GM19438 (cell line): Measurements from ENCODE around the gene RGS12.

Experiments
- ATAC-seq: cut with Tn5 transposase; IDR thresholded peaks from one replicate; pipeline ENCODE4 v1.9.1; 2021; ENCODE audit warnings: low read depth; ENCODE audit not compliant: unreplicated experiment

Gene RGS12

DNA sequence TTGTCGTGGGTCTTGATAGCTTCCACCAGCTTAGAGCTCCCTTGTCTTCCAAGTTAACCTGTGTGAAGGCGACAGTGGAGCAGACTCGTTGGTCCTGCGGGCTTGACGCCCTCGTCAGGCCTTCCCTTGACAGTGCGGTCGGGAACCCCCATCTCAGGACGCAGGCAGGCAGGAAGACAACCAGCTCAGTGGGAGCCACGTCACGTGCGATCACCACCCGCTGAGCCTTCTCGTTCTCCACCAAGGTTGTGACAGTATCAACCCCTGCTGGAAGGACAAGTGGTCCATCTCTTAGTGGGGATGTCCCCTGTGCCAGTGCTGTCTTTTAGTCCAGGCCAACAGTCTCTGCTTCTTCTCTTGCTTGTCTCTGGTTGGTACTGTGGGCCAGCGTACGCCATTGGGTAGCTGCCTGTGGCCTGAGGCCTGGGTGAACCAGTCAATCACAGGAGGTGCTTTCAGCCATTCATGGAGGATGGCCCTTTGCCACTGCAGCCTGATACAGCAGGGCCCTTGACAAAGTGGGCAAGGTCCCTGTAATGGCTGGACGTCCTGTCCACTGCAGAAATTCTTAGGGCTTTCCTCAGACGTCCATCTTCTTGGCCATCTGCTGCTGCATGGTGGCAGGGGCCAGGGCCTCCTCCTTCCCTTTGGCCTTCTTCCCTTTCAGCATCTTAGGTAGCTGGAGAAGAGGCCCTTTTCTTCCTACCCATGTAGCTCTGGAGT, 31.4 kb downstream of the RGS12 start:
- ATAC-seq = no peak

DNA sequence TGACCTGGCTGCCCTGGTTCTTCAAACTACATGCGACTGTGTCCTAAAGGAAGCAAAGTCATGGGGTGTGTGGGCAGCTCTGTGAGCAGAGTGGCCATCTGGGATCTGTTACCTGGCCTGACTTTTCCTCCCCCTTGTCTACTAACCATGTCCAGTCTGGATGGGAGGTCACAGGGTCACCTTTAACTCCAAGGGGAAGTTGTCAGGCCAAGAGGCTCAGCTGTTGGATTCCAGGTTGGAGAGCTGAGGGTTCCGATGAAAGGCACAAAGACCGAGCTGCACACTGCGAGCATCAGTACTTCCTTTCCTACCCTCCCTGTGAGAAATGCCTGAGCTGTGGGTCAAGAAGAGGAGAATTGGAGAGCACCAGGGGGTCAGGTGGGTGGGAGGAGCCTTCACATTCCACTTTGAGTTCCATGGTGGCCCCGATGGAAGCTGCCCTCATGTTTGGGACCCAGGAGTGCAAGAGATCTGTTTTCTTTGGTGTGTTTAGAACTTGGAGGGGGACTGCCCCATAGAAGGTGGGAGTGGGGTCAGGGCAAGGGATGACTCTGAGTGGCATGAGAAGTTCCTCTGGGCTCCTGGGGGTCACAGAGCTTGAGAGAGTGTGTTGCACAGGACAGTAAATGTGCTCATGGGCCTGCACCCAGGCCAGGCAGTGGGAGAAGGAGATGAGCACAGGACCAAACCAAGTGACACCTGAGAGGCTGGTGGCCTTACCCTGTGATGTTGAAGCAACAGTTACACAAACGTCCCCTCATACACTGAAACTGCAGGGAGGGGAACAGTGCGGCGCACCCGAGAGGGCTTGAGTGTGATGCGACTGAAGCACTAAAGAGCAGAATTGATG, 36.2 kb downstream of the RGS12 start:
- no peak for ATAC-seq

DNA sequence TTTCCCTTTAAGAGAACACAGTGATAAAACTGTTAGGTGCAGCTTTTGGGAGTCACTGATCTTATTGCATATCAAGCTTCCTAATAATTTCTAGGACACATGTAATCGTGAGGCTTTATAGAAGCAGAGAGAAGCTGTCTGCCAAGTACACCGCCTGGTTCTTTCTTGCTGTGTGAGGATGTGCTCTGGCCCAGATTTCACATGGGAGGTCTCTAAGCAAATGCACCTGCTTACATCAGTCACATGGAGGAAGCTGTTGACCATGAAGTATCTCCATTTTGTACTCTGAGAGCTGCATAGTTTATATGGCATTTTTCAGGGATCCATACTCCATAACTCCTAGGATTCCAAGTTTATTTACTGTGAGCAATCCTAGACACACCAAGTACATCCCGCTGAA, 37.1 kb downstream of the RGS12 start:
- ATAC-seq = no peak

DNA sequence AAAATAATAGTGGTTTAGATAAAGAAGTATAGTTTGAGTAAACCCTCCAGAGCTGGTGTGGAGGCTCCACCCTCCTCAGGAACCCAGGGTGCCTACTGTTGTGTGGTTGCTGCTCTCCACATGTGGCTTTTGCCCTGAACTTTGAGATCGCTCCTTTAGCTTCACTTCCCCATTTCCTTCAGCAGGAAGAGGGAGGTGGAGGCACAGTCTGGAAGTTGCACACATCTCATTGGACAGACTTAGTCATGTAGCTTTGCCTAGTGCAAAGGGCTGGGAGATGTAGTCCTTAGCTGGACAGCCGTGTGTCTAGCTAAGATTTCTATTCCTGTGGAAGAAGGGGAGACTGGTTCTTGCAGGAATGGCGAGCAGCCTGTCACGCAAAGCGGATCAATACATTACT, 37.9 kb downstream of the RGS12 start:
- no peak for ATAC-seq

DNA sequence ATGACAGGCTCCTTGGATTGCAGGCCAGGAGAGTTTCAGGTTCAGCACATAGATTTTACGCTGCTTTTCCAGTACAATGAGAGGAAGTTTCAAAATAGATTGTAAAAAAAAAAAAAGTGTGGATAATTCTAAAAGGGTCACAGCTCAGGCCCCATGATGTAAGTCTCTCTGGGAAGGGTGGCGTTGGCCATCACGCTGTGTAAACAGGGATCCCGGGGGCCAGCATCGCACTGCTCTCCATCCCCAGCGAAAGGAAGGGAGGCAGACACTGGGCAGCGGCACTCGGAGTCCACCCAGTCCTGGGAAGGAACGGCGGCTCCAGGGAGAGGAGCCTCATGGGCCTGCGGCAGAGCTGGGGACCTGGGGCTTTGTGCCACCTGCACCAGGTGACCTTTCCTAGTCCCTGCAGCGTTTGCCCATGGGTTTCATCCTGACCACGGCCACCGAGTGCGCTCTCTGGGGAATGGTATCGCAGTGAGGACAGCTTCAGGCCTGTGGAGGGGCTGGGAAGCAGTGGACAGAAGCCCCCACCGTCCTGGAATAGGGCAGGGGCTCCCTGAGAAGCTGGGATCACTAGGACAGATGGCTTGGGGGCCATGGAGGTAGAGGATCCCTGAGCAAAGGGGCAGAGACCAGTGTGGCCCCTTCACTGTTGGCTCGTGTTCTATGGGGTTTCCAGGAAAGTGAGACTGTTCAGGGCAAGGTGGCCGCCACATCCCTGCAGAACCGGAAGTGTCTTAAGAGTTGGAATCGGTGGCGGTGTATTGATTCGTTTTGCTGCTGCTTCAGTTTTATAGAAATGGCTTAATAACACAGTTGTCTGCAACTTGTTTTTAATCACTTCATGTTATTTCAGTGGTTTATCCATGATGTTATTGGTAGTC, 38.9 kb downstream of the RGS12 start:
- ATAC-seq = no peak

DNA sequence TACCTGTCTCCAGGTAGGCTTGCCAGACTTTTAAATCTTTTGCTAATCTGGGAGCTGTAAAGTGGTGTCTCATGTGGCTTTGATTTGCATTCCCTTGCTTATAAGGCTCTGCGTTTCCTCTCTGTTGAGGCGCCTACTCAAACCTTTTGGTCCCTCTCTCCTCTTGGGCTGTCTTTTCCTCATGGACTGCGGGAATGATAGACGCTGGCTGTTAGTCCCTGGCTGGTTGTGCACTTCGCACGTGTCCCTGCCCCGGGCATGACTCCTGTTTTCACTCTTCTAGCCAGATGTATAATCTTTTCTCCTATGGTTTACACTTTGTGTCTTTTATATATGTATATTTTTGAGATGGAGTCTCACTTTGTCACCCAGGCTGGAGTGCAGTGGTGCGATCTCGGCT, 39.7 kb downstream of the RGS12 start:
- ATAC-seq = no peak

DNA sequence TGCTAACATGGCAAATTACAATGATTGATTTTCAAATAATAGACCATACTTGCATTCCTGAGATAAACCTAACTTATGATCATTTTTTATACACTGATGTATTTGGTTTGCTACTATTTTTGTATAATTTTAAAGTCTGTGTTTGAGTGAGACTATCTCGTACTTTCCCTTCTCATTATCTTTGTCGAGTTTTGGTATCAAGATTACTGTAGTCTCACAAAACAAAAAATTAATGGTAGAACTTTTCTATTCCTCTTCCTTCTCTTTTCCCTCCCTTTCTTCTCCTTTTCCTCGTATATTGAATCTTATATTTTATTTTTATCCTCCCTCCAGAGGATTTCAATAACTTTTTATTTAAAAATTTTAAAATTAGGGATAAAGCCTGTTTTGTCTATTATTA, 41.5 kb downstream of the RGS12 start:
- ATAC-seq = no peak

DNA sequence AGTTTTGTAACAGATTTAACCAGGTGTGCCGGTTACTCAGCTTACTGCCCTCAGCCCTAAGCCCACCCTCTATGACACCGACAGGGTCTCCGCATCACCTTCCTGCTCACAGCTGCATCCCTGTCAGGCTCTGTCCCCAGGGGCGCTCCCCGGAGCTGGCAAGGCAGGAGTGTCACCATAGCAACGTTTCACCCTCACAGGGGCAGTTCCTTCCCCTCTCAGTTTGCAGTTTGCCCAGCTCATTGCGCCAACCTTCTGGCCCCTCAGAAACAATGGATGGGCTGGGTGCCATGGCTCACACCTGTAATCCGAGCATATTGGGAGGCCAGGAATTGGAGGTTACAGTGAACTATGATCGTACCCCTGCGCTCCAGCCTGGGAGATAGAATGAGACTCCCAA, 42.6 kb downstream of the RGS12 start:
- no peak for ATAC-seq

DNA sequence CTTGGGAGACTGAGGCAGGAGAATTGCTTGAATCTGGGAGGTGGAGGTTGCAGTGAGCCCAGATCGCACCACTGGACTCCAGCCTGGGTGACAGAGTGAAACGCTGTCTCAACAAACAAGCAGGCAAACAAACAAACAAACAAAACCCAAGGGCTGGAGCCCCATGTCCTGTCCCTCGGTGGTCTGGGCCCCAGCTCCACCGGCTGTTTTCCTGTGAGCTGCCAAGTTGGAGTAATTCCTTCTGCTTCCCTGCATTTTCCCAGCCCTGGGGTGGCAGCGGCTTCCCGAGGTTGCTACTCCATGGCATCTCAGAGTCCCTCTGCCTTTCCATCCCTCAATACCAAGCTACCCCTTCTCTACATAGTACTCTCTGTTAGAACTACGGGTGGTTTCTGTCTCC, 43.2 kb downstream of the RGS12 start:
- no peak for ATAC-seq

DNA sequence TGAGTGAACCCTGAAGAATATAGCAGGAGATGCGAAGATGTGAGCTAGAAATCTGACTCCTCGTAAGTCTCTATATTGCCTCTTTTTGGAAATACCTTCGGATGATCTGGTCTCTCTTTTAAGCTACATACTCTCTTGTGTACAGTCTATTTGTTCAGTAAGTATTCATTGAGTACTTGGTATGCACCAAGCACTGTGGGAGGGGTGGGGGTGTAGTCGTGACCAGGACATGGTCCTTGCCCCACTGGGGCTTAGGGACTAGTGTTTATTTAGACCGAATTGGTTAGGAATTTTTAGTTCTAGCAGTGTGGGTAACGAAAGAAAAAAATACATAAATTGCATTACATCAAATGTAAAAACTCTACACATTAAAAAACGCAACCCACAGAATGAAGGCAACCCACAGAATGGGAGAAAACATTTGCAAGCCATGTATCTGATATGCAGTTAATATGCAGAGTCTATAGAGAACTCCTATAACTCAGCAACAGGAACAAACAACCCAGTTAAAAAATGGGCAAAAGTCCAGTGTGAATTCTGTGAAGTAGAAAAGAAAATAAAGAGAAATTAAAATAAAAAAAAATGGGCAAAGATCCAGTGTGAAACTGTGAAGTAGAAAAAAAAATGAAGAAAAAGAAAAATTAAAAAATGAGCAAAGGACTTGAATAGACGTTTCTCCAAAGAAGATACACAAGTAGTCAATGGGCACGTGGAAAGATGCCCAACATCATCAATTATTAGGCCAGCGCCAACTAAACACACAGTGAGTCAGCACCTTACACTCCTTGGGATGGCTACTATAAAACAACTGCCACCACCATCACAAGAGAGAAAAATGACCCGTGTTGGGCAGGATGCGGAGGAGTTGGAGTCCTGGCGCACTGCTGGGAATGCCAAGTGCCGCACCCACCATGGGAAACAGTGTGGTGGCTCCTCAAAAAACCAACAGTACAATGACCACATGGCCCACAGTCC, 43.8 kb downstream of the RGS12 start:
- ATAC-seq = no peak

DNA sequence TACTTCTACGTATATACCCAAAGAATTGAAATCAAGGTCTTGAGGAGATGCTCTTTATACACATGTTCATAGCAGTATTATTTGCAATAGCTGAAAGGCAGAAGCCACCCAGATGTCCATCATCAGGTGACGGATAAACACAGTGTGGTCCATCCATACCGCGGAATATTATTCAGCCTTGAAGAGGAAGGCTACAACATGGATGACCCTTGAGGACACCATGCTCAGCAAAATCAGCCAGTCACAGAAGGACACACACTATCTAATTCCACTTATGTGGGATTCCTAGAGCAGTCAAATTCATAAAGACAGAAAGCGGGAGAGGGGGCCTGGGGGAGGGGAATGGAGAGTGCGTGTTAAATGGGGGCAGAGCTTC, 44.5 kb downstream of the RGS12 start:
- no peak for ATAC-seq

DNA sequence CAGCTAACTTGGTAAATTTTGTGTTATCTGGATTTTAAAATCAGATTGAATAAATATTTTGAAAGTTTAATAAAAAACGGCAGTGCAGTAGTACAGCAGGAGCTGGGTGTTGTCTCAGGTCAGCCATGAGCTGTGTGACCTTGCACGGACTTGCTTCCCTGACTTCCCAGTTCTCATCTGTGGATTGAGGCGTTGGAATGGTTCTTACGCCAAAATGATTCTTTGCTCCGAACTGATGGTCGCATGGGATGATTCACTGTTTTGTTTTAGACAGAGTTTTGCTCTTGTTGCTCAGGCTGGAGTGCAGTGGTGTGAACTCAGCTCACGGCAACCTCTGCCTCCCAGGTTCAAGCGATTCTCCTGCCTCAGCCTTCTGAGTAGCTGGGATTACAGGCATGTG, 45.0 kb downstream of the RGS12 start:
- no peak for ATAC-seq

DNA sequence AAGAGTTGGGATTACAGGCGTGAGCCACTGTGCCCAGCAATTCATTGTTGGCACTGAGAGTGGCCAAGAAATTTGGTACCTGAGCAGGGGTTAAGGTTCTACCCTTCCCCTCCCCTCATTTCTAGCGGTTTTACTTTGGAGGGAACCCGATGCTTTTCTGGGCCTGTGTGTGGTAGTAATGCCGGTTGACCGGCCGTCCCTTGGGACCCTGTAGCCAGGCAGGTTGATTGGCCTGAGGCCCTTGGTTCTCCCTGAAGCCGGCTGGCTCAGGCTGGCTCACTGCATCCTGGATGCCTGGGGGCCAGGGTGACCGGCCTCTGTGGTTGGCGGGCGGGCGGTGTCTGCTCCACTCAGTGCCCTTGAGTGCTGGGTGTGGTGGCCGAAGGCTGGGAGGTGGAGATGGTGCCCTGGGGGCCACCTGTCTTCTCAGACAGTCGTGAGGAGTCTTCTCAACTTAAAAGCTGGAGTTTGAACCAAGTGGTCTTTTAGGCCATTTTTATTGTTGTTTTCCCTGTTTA, 45.6 kb downstream of the RGS12 start:
- ATAC-seq = no peak

DNA sequence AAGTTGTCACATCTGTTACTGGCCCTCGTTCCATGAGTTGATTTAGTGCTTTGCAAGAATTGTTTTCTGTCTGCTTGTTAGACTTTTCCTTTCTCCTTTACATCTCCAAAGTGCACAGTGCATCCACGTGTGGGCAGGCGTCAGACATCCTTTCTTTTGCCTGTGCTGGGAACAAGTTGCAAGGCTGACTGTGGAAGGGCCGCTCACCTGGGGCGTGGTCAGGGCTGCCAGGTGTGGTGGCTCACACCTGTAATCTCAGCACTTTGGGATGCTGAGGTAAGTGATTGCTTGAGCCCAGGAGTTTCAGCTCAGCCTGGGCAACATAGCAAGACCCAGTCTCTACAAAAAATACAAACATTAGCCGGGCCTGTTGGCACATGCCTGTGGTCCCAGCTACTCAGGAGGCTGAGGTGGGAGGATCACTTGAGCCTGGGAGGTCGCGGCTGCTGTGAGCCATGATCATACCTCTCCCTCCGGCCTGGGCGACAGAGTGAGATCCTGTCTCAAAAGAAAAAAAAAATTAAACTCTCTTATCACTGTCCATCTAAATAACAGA, 46.2 kb downstream of the RGS12 start:
- no peak for ATAC-seq

DNA sequence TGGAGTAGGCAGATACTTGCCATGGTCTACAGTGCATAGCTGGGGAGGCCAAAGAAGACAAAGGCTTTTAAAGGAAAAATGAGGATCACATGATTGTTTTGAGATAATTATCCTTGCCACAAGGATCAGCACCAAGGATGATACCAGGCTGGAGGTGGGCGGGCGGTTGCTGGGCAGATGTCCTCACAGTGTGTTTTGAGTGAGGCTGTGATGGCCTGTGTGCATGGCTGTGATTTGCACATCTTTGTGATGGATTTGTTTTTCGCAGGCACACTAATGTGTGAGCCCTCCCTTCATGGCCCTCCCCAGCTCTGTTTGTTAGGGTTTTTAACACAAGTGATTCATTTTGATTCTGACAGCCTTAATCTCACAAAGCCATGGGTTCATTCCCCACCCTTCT, 46.8 kb downstream of the RGS12 start:
- ATAC-seq = no peak

DNA sequence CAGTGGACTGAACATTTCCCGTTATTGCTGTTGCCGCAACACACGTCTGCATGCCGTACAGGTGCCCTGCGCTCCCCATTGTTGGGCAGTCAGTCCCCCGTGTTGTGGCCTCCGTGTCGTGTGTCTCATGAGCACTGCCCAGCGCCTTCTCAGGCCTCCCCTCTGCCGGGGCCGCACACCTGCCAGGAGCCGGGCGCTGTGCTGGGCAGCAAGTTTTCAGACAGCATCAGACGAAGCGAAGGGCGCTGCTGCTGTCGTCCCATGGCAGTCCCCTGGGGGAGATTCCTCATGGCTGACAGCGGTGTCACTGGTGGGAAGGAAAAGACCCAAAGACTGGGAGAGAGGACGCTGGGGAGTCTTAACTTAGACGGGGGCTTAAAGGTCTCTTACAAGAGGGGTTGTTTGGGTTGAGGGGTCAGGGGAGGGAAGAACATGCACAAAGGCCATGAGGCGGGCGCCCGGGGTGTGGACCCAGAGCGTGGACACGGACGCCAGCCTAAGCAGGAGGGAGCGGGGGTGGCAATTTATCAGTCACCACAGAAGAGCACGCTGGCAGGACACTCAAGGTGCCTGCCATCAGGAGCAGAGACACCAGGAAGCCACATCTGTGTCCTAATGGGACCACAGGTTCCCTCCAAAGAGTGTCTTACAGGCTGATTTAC, 47.3 kb downstream of the RGS12 start:
- ATAC-seq = no peak

DNA sequence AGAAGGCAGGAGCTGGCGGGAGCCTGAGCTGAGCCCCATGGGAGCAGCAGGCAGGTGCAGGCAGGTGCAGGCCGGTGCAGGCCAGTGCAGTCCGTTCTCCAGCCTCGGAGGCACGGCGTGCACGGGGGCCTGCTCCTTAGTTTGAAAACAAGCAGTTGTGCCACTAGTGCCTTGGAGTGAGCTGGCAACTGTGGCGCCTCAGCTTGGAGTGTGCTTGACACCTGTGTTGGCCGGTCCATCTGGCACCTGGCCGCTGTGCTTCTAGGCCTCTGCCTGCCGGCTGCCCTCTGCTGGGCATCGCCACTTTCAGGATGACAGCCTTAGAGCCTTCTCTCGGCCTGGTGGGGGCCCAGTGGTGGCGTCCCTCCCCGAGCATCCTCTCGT, 47.9 kb downstream of the RGS12 start:
- no peak for ATAC-seq

DNA sequence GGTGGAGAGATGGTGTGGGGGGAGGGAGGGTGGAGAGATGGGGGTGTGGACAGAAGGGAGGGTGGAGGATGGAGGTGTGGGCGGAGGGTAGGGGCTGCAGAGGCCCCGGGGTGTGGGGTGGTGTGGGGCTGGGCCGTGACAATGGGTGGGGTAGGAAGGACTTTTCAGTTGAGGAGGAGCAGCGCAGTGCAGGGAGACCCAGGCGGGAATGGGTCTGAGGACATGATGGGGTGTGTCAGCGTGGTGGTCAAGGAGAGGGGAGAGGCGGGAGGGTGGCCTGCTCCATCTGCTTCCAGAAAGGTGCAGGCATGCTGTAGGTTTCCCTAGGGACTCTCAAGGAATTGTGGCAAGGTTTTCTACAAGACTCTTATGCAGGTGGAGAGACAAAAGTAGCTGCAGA, 48.9 kb downstream of the RGS12 start:
- ATAC-seq = no peak
